H9 (cell line): Measurements from ENCODE around the gene DLG2. TPM values are rescaled to one million over a fixed set of nuclear protein-coding genes. Genes with fewer than 3 reads are reported as not detected.
A peak's percentile ranks its signal among the peaks of the same experiment; 100 is the strongest.

Experiments used
- DNase-seq: peaks from one replicate; pipeline ENCODE4 v3.0.0-alpha.2; 2017
- H2AFZ ChIP-seq: one replicate; pipeline ENCODE4 v1.6.1; 2013; ENCODE audit warnings: mild to moderate bottlenecking, low read length, control low read depth, moderate library complexity
- H2AK5ac ChIP-seq: 2 replicates; pipeline ENCODE4 v1.6.1; 2013; ENCODE audit warnings: low read length, control low read depth, mixed read lengths; ENCODE audit not compliant: insufficient read length
- H2BK120ac ChIP-seq: one replicate; pipeline ENCODE4 v1.6.1; 2013; ENCODE audit warnings: low read depth, mild to moderate bottlenecking, low read length, control low read depth, inconsistent platforms; ENCODE audit not compliant: poor library complexity, severe bottlenecking
- H2BK12ac ChIP-seq: 2 replicates; pipeline ENCODE4 v1.6.1; 2013; ENCODE audit warnings: low read length, control low read depth, mixed read lengths, low read depth; ENCODE audit not compliant: insufficient read length
- H2BK15ac ChIP-seq: 2 replicates; pipeline ENCODE4 v1.6.1; 2013; ENCODE audit warnings: low read depth, low read length, control low read depth
- H2BK20ac ChIP-seq: one replicate; pipeline ENCODE4 v1.6.1; 2013; ENCODE audit warnings: low read depth, mild to moderate bottlenecking, low read length, control low read depth, inconsistent platforms; ENCODE audit not compliant: poor library complexity, severe bottlenecking
- H2BK5ac ChIP-seq: 2 replicates; pipeline ENCODE4 v1.6.1; 2013; ENCODE audit warnings: low read length, control low read depth, mixed read lengths; ENCODE audit not compliant: insufficient read length
- H3K14ac ChIP-seq: 2 replicates; pipeline ENCODE4 v1.6.1; 2013; ENCODE audit warnings: low read length, control low read depth; ENCODE audit not compliant: insufficient read depth
- H3K18ac ChIP-seq: 2 replicates; pipeline ENCODE4 v1.6.1; 2013; ENCODE audit warnings: low read depth, mild to moderate bottlenecking, mixed read lengths, low read length, control low read depth; ENCODE audit not compliant: insufficient read length
- H3K23ac ChIP-seq: 2 replicates; pipeline ENCODE4 v1.6.1; 2013; ENCODE audit warnings: low read length, control low read depth, mixed read lengths, low read depth; ENCODE audit not compliant: insufficient read length
- H3K23me2 ChIP-seq: 2 replicates; pipeline ENCODE4 v1.6.1; 2013; ENCODE audit warnings: low read depth, mild to moderate bottlenecking, mixed read lengths, low read length, control low read depth; ENCODE audit not compliant: insufficient read length, poor library complexity, severe bottlenecking
- H3K27ac ChIP-seq: 2 replicates; pipeline ENCODE4 v1.5.1; 2013; ENCODE audit warnings: low read length, control low read depth, mixed read lengths, low read depth; ENCODE audit not compliant: insufficient read length
- H3K27me3 ChIP-seq: 2 replicates; pipeline ENCODE4 v1.6.1; 2013; ENCODE audit warnings: low read length, control low read depth, inconsistent platforms; ENCODE audit not compliant: insufficient read depth
- H3K4ac ChIP-seq: 2 replicates; pipeline ENCODE4 v1.6.1; 2013; ENCODE audit warnings: low read depth, mild to moderate bottlenecking, control low read depth, inconsistent platforms, low read length, moderate library complexity
- H3K4me1 ChIP-seq: 2 replicates; pipeline ENCODE4 v1.6.1; 2013; ENCODE audit warnings: low read length, control low read depth, inconsistent platforms; ENCODE audit not compliant: insufficient read depth
- H3K4me2 ChIP-seq: 2 replicates; pipeline ENCODE4 v1.6.1; 2013; ENCODE audit warnings: low read length, control low read depth, mixed read lengths; ENCODE audit not compliant: insufficient read length, insufficient read depth
- H3K56ac ChIP-seq: 2 replicates; pipeline ENCODE4 v1.6.1; 2013; ENCODE audit warnings: low read depth, mild to moderate bottlenecking, mixed read lengths, low read length, control low read depth; ENCODE audit not compliant: insufficient read length
- H3K79me1 ChIP-seq: 2 replicates; pipeline ENCODE4 v1.6.1; 2013; ENCODE audit warnings: low read depth, mild to moderate bottlenecking, moderate library complexity, low read length, control low read depth, inconsistent platforms; ENCODE audit not compliant: insufficient read depth, poor library complexity, severe bottlenecking
- H3K79me2 ChIP-seq: 2 replicates; pipeline ENCODE4 v1.6.1; 2013; ENCODE audit warnings: low read length, control low read depth, inconsistent platforms; ENCODE audit not compliant: insufficient read depth
- H3K9ac ChIP-seq: 2 replicates; pipeline ENCODE4 v1.6.1; 2013; ENCODE audit warnings: low read length, control low read depth, mixed read lengths; ENCODE audit not compliant: insufficient read length; ENCODE audit errors: extremely low read depth
- H3K9me3 ChIP-seq: one replicate; pipeline ENCODE4 v1.6.1; 2013; ENCODE audit warnings: low read depth, low read length, inconsistent platforms; ENCODE audit not compliant: control insufficient read depth
- H3T11ph ChIP-seq: one replicate; pipeline ENCODE4 v1.6.1; 2013; ENCODE audit warnings: mild to moderate bottlenecking, low read length, control low read depth, inconsistent platforms
- H4K20me1 ChIP-seq: one replicate; pipeline ENCODE4 v1.6.1; 2013; ENCODE audit not compliant: control insufficient read depth, insufficient read length, insufficient read depth
- H4K5ac ChIP-seq: 2 replicates; pipeline ENCODE4 v1.6.1; 2013; ENCODE audit warnings: low read depth, mild to moderate bottlenecking, mixed read lengths, low read length, control low read depth; ENCODE audit not compliant: insufficient read length
- H4K8ac ChIP-seq: replicated peaks from 2 replicates; pipeline ENCODE4 v1.6.1; 2013; ENCODE audit warnings: low read length, control low read depth, mixed read lengths, low read depth; ENCODE audit not compliant: insufficient read length
- H4K91ac ChIP-seq: 2 replicates; pipeline ENCODE4 v1.6.1; 2013; ENCODE audit warnings: low read depth, mild to moderate bottlenecking, moderate library complexity, mixed read lengths, low read length, control low read depth; ENCODE audit not compliant: insufficient read length
- H3K27ac Mint-ChIP-seq, 3 experiments: 2 replicates in 2 of 3; 3 replicates in 1 of 3; pipeline ENCODE4 v1.8.0; 2020 to 2021; ENCODE audit warnings: mixed read lengths in 3 of 3, mild to moderate bottlenecking in 1 of 3, moderate library complexity in 1 of 3
- H3K27me3 Mint-ChIP-seq: 2 replicates; pipeline ENCODE4 v1.8.0; 2021; ENCODE audit warnings: low read depth, mild to moderate bottlenecking, moderate library complexity, mixed read lengths
- H3K36me3 Mint-ChIP-seq, 3 experiments: 2 replicates in 2 of 3; 3 replicates in 1 of 3; pipeline ENCODE4 v1.8.0; 2020 to 2021; ENCODE audit warnings: low read depth in 3 of 3, mixed read lengths in 3 of 3; ENCODE audit not compliant: insufficient read depth in 1 of 3
- H3K4me1 Mint-ChIP-seq, 2 experiments: 2 replicates each; pipeline ENCODE4 v1.8.0; 2020; ENCODE audit warnings: mixed read lengths in 2 of 2
- H3K4me3 Mint-ChIP-seq, 2 experiments: 2 replicates in 1 of 2; 3 replicates in 1 of 2; pipeline ENCODE4 v1.8.0; 2020 to 2021; ENCODE audit warnings: mild to moderate bottlenecking in 2 of 2, mixed read lengths in 2 of 2, moderate library complexity in 1 of 2
- H3K9me3 Mint-ChIP-seq, 2 experiments: 2 replicates in 1 of 2; 3 replicates in 1 of 2; pipeline ENCODE4 v1.8.0; 2020; ENCODE audit warnings: mild to moderate bottlenecking in 2 of 2, mixed read lengths in 2 of 2, moderate library complexity in 1 of 2
- CTCF ChIP-seq: fragments of 200-600 bp; sonication (generic); conservative IDR thresholded peaks from 3 replicates; pipeline ENCODE4 v1.8.0; 2021; ENCODE audit warnings: antibody characterized with exemption, mild to moderate bottlenecking
- WGBS: extraction: QIAGEN DNeasy Blood & Tissue Kit; methylation state at CpG from one replicate; pipeline ENCODE4 v1.1.7; 2013; ENCODE audit warnings: missing lambda C conversion rate, low lambda C conversion rate, mixed read lengths; ENCODE audit not compliant: insufficient read length; ENCODE audit errors: extremely low coverage; 5-methylcytosine and 5-hydroxymethylcytosine counted together
- total RNA-seq: library from RNA; stranded (reverse); gene quantifications from 2 replicates; pipeline ENCODE4 v1.2.1, GENCODE V29; 2021

DLG2 gene
- total RNA-seq, 1 experiment from 2014 or later: 8.0 TPM

DNA sequence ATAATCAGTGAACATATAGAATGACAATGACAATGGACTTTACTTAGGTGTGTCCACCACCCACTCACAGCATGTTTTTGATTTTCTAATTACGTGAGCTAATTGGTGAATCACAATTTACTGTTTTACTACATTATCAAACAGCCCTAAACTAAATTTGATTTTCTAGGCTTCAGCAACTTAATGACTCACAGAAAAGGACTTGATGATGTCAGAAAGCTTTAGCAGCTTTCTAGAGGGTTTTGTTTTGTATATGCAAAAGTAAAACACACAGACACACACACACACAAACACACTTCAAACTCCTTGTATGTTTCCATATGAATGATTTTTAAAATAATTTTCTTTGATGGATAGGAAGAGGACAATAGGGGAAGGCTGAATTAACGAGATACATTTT, 1462.4 kb downstream of the DLG2 start:
- Mint-ChIP-seq H3K9me3 (no peaks in the 10 kb centered on the region), H3K36me3 (no peaks in the 10 kb centered on the region; a peak in 1 of 7 replicates), H3K27me3 (no peaks in the 10 kb centered on the region), H3K27ac (peak overlapping the region in 2 of 3 experiments; percentile 72 to 76; a peak in 2 of 7 replicates), H3K4me1 (peaks cover 3% of the 10 kb centered on the region in 2 experiments; a peak in 3 of 4 replicates), H3K4me3 (no peak overlapping the region)
- Histone ChIP-seq H2BK15ac (no peak overlapping the region), H2BK120ac (no peak overlapping the region), H3K14ac (no peak overlapping the region), H3K9me3 (no peaks in the 10 kb centered on the region), H3K56ac (no peak overlapping the region), H3K27ac (no peak overlapping the region), H3K4me2 (no peak overlapping the region), H2AK5ac (no peak overlapping the region), H3K79me1 (no peaks in the 10 kb centered on the region), H3T11ph (no peak overlapping the region), H2BK20ac (no peak overlapping the region), H3K23me2 (no peaks in the 10 kb centered on the region), H3K4ac (no peak overlapping the region), H3K18ac (no peak overlapping the region), H2BK12ac (no peak overlapping the region), H3K4me1 (no peaks in the 10 kb centered on the region), H4K20me1 (no peaks in the 10 kb centered on the region), H2AFZ (no peak overlapping the region), H4K91ac (no peak overlapping the region), H3K23ac (no peak overlapping the region), H3K79me2 (no peaks in the 10 kb centered on the region), H4K8ac (no peak overlapping the region), H4K5ac (no peak overlapping the region), H3K27me3 (no peaks in the 10 kb centered on the region), H3K9ac (no peak overlapping the region), H2BK5ac (no peak overlapping the region)
- WGBS: no CpG with 5 or more reads among the region's 2 CpGs
- no peak for TF ChIP-seq CTCF
- DNase-seq: no peak
